Nephron progenitor cell (in vitro differentiated cells): ENCODE measurements around the gene TSHZ2.

ENCODE experiments used
- DNase-seq: peaks from one replicate; pipeline ENCODE4 v3.0.0; 2021
- H3K27ac Mint-ChIP-seq: 2 replicates; pipeline ENCODE4 v1.8.0; 2021; ENCODE audit warnings: mild to moderate bottlenecking, moderate library complexity, mixed read lengths
- H3K27me3 Mint-ChIP-seq: 2 replicates; pipeline ENCODE4 v1.8.0; 2021; ENCODE audit warnings: mild to moderate bottlenecking, low read depth, mixed read lengths; ENCODE audit not compliant: poor library complexity
- H3K36me3 Mint-ChIP-seq: 2 replicates; pipeline ENCODE4 v1.8.0; 2021; ENCODE audit warnings: low read depth, mixed read lengths
- H3K4me1 Mint-ChIP-seq: 2 replicates; pipeline ENCODE4 v1.8.0; 2021; ENCODE audit warnings: mixed read lengths
- H3K4me3 Mint-ChIP-seq: 2 replicates; pipeline ENCODE4 v1.8.0; 2021; ENCODE audit warnings: mild to moderate bottlenecking, moderate library complexity, mixed read lengths
- H3K9me3 Mint-ChIP-seq: 2 replicates; pipeline ENCODE4 v1.8.0; 2021; ENCODE audit warnings: mild to moderate bottlenecking, moderate library complexity, mixed read lengths
- CTCF ChIP-seq: fragments of 200-600 bp; sonication (generic); IDR thresholded peaks from 2 replicates; pipeline ENCODE4 v1.5.0; 2021; ENCODE audit warnings: antibody characterized with exemption

TSHZ2 gene

GRCh38 chr20:53383916-53384315, 411.8 kb downstream of the TSHZ2 start:
- DNase-seq = no peak
- Mint-ChIP-seq H3K4me3 (no peak overlapping the region), H3K36me3 (peaks cover 11% of the 10 kb centered on the region), H3K4me1 (peaks cover 45% of the 10 kb centered on the region), H3K27me3 (no peaks in the 10 kb centered on the region), H3K27ac (peak overlapping the region; percentile 81), H3K9me3 (no peaks in the 10 kb centered on the region)
- TF ChIP-seq CTCF = no peak

GRCh38 chr20:53384392-53384791, 412.2 kb downstream of the TSHZ2 start:
- no peak for TF ChIP-seq CTCF
- no peak for DNase-seq
- peaks cover 15% of the 10 kb centered on the region for H3K36me3 Mint-ChIP-seq
- no peaks in the 10 kb centered on the region for H3K9me3 Mint-ChIP-seq
- peak overlapping the region; percentile 81 for H3K27ac Mint-ChIP-seq
- H3K27me3 Mint-ChIP-seq = no peaks in the 10 kb centered on the region
- H3K4me1 Mint-ChIP-seq = peaks cover 45% of the 10 kb centered on the region
- H3K4me3 Mint-ChIP-seq = no peak overlapping the region

- no peak for TF ChIP-seq CTCF
- Mint-ChIP-seq H3K9me3 (peaks cover 3% of the 10 kb centered on the region), H3K27me3 (no peaks in the 10 kb centered on the region), H3K36me3 (peaks cover 21% of the 10 kb centered on the region), H3K27ac (peak overlapping the region; percentile 95), H3K4me1 (peaks cover 40% of the 10 kb centered on the region), H3K4me3 (no peak overlapping the region)
- DNase-seq = no peak
Measured at GRCh38 chr20:53385941-53386767, 414.0 kb downstream of the TSHZ2 start.

GRCh38 chr20:53387983-53388675, 416.0 kb downstream of the TSHZ2 start:
- no peak for TF ChIP-seq CTCF
- peaks cover 40% of the 10 kb centered on the region for H3K4me1 Mint-ChIP-seq
- H3K27ac Mint-ChIP-seq = no peak overlapping the region
- no peaks in the 10 kb centered on the region for H3K27me3 Mint-ChIP-seq
- H3K4me3 Mint-ChIP-seq = no peak overlapping the region
- no peak for DNase-seq
- H3K36me3 Mint-ChIP-seq = peaks cover 21% of the 10 kb centered on the region
- peaks cover 3% of the 10 kb centered on the region for H3K9me3 Mint-ChIP-seq

GRCh38 chr20:53389516-53390300, 417.6 kb downstream of the TSHZ2 start:
- Mint-ChIP-seq H3K4me1 (peaks cover 36% of the 10 kb centered on the region), H3K27me3 (no peaks in the 10 kb centered on the region), H3K27ac (peak overlapping the region; percentile 1), H3K36me3 (peaks cover 16% of the 10 kb centered on the region), H3K9me3 (peaks cover 3% of the 10 kb centered on the region), H3K4me3 (no peak overlapping the region)
- TF ChIP-seq CTCF = no peak
- DNase-seq = no peak
